HTERT RPE-1 (cell line): ENCODE results near the gene AMACR.

ENCODE experiments used
- in situ Hi-C: fragments of 300-500 bp; cut with MboI; formaldehyde crosslinking; loops from 4 replicates; pipeline ENCODE4 v1.14.3; 2020; ENCODE audit warnings: low sequenced_read_pairs

Gene AMACR

DNA sequence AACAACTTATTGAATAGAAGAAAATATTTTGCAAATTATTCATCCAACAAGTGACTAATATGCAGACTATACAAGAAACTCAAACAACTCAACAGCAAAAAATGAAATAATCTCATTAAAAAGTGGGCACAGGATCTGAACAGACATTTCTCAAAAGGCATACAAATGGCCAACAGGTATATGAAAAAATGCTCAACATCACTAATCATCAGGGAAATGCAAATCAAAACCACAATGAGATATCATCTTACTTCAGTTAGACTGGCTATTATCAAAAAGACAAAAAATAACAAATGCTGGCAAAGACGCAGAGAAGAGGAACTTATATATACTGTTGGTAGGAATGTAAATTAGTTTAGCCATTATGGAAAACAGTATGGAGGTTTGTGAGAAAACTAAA is 1.8 kb upstream of the AMACR start:
- in situ Hi-C loops, result no loop called here

DNA sequence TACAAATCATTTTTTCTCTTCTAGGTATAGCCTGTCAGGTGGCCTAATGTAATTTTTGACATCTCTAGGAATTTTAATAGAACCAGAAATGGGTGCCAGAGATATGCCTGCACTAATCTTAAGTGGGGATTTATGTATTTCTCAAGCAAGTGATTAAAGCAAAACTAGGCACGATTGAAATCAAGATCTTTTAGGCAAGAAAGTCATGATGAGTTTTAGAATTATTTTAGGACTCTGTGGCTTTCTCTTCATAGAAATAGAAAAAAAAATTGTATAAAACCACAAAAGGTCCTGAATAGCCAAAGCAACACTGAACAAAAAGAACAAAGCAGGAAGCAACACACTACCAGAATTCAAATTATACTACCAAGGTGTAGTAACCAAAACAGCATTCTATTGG is 952 bp upstream of the AMACR start:
- in situ Hi-C loops, result no loop called here

DNA sequence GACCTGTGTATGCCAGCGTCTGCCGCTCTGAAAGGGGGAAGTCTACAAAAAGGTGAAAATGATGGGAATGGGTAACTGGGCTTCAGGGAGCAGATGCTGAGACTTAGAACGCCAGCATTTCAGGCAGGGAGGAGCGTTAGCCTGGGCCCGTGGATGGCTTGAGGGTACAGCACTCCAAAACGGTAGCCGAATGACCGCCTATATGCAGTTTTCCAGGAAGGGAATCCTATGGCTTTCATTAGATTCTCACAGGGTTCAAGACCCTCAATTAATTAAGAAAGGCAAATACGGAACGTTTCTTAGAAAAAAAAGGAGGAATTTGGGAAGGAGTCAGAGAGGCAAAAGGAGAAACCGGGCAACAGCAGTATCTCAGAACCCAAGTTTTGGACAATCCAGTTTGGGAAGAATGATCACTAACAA is 639 bp downstream of the AMACR start:
- in situ Hi-C loops, result no loop called here

DNA sequence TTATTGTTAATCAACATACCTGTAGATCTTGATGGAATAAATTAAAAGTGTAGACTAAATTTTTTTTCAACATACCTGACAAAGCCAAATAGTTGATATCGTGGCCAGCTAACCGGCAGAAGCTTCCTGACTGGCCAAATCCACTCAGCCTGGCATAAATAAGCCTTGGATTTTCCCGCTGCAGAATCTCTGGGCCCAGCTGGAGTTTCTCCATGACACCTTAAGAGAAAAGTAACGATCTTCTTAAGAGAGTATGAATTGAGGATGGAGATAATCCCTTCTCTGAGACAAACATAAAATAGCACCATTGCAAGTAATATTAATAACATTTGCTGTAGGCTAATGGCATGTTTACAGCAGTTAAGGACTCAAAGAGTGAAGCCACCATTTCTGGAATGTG is 2.2 kb downstream of the AMACR start:
- in situ Hi-C loops, result no loop called here

DNA sequence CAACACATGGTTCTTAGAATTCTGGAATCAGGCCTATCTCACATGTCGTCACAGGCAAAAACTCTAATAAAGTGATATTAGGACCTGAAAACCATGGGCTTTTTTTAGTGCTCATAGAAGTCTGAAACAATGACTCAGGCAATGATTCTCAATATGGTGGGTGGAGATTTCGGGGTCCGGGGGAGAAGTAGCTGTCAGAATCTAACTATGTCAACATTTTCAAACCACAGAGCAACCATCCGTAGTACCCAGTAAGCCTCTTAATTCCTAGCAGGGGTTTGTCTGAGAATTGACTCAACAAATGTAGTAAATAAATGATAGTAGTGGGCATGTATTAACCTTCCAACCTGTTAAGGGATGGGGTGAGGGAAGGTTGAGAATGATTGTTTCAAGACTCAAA is 2.6 kb downstream of the AMACR start:
- in situ Hi-C loops, result no loop called here

DNA sequence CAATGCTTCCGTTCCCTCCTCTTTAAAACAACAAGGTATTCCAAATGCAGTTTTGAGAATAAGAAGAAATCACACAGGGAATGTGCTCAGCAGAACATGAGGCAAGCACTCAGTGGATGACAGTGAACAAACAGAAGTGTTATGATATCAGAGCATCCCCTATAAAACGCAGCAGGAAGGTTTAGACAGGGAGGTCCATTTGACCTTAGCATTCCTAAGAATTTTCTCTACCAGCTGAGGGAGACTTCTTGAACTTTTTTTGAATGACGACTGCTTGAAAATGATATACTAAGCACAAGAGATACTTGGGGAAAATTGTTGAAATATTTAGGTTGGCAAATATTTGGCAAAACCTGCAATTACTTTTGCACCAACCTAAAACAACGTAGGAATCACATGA is 3.9 kb downstream of the AMACR start:
- in situ Hi-C loops, result no loop called here

DNA sequence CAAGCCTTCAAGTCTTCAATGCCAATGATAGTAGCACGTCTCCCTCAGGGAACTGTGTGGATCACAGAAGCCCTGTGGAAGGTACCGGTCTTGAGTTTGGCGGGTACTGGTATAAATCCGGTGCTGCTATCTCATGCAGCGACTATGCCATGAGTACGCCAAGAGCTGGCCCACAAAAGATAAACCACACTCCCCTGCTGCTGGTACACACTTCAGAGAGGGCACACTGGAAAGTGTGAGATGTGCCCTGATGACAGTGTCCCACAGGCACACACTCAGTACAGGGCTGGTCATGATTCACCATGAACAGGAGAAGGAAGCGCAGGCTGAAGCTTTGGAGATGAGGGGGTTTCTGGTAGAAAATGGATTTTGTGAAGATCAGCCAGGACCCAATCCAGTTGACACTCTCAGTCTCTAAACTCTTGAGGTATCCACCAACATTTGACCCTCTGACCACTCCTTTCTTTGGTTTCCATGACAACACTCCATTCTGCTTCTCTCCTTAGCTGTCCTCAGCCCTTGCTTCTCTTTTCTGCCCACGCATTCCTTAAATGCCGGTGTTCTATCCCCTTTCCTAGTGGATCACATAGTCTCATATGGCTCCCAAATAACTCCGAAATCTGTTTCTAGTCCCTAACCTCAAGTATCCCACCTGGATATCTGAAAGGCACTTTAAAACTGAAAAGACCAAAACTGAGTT is 5.1 kb downstream of the AMACR start:
- in situ Hi-C loops, result no loop called here

DNA sequence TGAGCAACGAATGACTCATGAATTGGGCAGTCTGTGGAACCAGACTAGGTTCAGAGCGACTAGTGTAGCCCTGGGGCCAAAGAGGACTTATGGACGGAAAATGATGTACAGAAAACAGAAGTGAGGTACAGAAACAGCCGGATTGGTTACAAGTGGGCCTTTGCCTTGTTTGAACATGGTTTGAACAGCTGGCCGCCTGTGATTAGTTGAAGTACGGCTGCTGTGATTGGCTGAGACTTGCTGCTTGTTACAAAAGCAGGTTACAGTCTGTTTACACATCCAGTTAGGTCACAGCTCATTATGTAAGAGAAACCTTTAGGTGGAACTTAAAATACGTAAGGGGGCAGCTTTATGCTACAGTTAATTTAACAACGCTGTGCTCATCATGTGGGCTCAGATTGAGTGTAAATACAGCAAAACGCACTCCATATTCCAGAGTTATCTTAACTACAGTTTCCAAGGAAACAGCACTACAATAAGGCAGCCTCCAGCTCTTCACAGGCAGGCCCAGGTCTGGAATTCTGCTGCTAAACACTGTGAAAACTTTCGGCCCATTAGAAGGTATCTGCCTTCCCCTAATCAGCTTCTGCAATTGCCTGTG is 6.5 kb downstream of the AMACR start:
- in situ Hi-C loops, result no loop called here

DNA sequence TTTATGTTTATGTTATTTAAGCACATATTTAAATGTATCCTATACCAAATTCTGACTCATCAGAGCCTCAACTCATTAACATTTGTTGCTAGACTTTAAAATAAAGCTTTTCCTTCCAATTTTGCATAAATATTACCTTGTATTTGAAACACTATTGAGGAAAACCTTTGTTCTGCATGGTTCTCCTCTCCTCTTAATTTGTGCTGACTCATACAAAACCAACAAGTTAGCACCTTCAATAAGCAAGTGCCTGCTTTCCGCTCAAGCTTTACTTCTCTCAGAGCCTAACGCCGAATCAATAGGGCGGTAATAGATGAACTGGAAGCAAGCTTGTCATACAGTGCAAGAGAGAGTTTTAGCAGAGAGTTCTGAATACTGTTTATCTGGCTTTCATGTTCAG is 7.9 kb downstream of the AMACR start:
- in situ Hi-C loops, result no loop called here

DNA sequence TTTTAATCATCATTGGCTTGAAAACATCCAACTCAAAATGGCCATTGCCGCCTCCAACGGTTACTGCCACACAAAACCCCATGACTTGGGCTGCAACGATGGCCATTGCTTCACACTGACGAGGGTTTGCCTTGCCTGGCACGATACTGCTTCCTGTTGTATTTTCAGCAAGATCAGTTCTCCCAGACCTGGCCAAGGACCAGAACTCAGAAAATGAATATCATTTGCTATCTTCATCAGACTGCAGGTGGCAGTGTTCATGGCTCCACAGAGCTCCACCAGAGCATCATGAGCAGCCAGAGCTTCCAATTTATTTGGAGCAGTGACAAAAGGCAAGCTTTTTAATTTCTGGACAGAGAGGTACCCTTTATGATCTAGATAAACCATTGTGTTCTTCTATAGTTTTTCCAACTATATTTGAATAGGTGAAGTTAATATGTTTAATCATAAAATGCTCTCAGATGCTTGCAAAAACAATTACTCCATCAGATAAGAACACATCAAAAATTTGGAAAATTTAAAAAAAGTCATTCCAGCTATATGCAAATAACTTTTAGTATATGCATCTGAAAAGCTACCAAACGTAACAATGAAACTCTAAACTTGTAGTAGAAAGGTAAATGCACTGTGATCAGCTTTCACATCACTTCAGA is 10.4 kb downstream of the AMACR start:
- in situ Hi-C loops, result no loop called here

DNA sequence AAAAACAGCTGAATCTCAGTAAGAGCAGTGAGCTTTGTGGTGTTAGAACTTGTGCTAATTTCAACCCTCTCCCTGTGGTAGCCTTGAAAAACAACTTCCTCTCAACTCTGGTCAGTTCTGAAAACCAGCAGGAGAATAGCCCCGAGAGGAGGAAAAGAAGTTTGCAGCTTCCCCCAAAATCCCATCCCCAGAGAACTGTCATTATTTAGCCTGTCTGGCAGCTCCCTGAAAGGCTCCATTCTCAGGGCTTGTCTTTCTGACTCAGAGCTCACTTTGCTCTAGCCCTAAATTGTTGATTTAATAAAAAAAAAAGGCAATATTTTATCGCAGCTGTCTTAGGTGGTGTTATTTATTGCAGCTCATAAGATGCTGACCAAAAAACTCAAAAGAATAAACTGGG is 12.0 kb downstream of the AMACR start:
- in situ Hi-C loops, result no loop called here

DNA sequence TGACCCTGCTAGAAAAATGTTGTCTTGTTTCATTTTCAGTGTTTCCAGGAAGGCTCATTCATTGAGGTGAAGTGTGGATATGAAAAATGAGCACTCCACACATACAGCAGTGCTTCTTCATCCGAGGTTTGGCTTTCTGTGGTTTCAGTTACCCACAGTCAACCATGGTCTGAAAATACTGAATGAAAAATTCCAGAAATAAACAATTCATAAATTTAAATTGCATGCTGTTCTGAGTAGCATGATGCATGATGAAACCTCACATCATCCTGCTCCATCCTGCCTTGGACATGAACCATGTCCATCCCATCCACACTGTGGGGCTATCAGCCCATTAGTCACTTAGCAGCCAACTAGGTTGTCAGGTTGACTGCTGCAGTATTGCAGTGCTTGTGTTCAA is 13.0 kb downstream of the AMACR start:
- in situ Hi-C loops, result no loop called here

DNA sequence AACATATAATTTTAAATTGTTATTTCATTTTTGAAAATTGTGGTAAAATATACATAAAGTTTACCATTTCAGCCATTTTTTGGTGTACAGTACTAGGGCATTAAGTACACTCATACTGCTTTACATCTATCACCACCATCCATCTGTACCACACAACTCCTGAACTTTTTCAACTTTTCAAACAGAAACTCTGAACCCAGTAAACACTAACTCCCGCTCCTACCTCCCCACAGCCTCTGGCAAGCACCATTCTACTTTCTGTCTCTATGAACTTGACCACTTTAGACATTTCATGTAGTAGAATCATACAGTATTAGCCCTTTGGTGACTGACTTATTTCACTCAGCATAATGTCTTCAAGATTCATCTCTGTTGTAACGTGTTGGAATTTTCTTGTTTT is 15.0 kb downstream of the AMACR start:
- in situ Hi-C loops, result no loop called here

DNA sequence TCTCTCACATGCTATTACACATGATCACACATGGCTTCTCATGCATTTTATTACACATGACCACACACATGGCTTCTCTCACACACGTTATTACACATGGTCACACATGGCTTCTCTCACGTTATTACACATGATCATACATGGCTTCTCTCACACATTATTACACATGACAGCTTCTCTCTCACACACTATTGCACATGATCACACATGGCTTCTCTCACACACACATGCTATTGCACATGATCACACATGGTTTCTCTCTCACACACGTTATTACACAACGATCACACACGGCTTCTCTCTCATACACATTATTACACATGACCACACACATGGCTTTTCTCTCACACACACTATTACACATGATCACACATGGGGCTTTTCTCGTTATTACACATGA is 22.4 kb downstream of the AMACR start:
- in situ Hi-C loops, result no loop called here

DNA sequence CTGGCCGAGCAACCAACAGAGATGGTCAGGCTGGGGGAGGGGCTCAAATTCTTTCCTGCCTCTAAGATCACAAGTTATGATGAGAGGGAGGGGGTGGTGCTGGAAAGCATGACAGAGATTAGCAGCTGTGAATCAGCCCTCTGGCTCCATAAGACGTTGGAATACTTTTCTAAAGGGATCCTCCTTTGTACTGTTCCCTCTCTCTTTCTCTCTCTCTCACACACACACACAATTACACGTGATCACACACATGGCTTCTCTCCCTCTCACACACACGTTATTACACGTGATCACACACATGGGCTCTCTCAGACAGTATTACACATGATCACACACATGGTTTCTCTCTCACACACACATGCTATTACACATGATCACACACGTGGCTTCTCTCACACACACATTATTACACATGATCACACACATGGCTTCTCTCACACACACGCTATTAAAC is 23.2 kb downstream of the AMACR start, which contains the start of gene SLC45A2:
Gene SLC45A2 (minus strand): TSS at position 23 of the 454 bp plus-strand sequence. CDS start 110 bp downstream, outside the sequence.
- in situ Hi-C loops, result no loop called here

DNA sequence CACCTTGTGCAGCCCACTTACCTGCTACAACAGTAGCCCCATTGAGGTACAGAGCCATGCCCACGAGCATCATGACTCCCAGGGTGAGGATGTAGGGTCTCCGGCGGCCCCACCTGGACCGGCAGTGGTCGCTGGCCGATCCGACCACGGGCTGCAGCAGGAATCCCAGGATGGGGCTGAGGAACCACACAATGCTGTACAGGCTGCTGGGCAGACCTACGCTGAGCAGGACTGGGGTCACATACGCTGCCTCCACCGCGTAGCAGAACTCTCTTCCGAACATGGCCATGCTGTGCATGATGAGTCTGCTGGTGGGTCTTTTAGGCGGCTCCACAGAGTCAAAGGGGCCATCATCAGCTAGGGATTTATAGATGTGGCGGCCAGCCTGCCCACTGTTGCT is 23.7 kb downstream of the AMACR start:
- in situ Hi-C loops, result no loop called here

DNA sequence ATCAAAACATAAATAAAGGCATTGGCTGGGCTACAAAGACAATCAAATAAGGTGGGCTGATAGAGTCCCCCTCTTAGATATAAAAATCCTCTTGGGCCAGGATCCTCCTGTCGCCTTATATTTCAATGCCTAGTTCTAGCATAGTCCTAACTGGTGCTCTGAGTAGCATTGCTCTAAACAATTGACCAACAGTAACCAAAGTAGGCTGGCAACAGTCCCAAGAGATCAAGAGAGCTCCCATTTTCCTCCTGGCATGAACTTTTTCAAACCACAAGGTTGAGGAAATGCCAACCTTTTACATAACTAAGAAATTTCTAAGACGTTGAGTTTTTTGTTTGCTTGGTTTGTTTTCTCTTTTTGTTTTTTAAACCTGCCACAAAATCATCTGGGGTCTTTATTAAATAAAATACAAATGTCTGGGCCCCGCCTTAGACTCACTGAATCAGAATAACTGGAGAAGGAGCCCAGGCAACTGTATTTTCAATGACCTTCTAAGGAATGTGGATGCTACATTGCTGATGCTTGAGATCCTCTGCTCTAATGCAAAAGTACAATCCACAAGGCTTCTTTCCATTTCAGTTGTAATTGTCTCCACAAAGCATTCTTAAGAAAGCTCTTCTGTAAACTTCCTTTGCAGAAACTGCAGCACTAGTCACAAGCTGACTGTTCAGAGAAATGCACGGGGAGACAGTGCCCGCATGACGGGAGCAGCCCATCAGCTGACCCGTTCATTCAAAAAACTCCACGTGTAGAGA is 26.3 kb downstream of the AMACR start:
- in situ Hi-C loops, result no loop called here

DNA sequence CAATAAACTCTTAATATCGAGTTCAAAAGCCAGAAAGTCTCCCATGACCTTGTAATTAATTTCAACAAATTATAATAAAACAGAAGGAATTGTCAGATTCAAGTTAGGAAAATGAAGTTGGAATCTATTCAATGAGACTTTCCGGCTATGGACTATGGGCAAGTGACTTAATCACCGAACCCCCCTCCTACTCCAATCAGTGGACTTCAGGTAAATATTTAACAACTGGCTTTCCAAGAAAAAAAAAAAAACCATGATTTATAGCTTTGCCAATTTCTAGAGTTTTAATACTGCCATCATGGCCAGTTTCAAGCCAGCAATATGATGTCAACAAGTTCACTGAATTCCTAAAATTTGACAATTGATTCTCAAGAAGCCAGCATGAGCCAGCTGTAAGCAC is 27.8 kb downstream of the AMACR start:
- in situ Hi-C loops, result no loop called here

DNA sequence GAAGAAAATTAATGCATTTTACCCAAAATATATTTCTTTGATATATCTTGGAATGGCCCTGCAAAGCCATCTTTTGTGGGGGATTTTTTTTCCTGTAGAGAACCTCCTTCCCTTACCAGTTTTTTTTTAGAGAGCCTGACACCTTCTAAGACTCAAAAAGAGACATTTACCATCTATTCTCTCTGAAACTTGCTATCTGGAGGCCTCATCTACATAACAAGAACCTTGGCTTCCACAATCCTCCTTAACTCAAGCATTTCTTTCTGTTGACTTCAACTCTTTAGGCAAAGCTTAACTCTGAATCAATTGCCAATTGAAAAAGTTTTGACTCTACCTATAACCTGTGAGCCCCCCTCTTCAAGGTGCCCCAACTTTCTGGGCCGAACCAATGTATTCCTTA is 29.5 kb downstream of the AMACR start:
- in situ Hi-C loops, result no loop called here

DNA sequence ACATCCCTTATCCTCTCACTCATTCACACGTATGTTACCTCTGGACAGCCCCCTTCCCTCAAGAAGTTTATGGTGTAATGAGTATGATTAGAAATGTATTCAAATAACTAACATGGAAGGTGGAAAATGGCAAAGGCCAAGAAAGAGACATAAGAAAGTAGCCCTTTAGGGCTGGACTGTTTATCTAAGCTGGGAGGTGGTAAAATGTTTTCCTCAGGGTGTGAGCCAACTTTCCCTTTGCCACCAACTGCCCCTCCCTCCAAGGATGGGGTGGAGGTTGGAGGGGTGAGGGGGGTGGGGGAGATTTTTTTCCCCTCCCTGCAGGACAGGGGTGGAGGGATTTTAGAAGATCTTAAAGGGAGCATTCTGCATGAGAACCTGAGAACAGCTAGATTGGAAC is 31.5 kb downstream of the AMACR start:
- in situ Hi-C loops, result no loop called here

DNA sequence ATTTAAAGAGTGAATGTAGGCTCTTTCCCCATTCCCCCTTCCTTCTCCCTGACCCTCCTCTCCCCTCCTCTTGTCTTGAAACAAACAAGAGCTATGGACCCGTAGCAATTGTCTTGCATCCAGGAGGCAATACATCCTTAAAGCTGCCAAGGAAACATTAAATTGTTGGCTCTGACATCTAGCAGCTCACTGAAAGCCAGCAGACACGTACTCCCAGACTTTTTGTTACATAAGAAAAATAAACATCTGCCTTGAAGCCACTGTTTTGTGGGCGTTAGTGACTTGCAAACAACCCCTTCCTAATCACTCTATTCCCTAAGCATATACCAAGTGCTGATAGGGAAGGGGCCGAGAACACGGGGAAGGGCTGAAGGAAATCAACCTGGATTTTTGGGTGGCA is 32.0 kb downstream of the AMACR start:
- in situ Hi-C loops, result no loop called here

DNA sequence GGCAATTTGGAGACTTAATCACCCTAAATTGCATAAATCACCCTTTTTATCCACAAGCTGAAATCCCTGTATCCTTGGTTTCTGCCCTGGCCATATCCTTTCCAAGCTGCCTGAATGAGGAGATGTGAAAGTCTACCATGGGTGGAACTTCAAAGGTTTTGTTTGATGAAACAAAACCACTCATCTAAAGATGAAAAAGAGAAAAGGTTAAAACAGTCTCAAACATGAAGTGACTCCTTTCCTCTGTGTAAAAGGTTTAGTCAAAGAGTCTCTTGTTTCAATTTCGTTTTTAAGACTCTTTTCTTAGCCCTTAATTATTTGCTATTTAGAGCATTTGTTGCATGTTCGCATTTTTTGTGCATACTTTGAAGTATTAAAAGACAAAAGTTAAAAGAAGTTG is 34.6 kb downstream of the AMACR start:
- in situ Hi-C loops, result no loop called here
